Measurements from ENCODE around the gene FKBP15.
"Not testable (repeated sequence)": the region's sequence is repeated elsewhere in the genome, so short reads cannot be mapped to it uniquely, and the experiment has no call there.

FKBP15 gene

DNA sequence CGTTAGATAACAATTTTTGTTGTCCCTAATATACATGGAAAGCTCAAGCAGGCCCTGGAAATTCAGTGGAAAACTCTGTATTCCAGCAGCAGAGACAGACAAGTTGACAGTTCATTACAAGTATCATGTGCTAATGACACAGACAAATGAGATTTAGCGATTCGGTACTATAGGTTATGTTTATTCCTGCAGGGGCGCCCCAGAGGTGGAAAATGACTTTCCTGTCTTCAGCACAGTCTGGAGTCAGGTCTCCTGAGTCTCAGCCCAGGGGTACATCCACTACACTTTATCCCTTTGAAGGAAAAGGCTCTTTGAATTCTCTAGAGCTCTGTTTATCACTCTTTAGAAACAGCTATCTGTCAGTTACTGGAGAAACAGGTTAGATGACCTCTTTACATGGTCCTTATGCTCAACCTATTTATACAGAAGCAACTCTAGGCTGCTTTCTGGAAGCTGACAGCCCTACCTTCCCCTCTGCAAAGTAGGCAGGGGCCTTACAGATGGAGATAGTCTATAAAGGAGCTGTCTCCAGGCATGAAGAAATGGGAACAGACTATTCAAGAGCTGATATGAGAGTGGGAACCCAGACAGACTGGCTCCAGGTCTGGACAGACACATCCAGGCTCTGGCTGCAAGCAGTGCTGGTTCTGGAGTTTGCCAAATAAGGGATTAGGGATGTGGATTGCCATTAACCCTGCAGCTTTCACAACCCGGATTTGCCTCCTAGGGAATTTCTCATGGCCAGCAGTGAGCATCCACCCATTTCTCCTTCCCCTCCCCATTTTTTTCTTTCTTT, 77.4 kb downstream of the FKBP15 start:
- H3K4me2 ChIP-seq (ENCODE audit: low read length): no peak overlapping the region
- no peaks in the 10 kb centered on the region for H3K9me3 ChIP-seq (ENCODE audit: insufficient read depth, low read length)
- no peak overlapping the region for H3K9ac ChIP-seq (ENCODE audit: low read length)
- TF ChIP-seq, protein P1, sequence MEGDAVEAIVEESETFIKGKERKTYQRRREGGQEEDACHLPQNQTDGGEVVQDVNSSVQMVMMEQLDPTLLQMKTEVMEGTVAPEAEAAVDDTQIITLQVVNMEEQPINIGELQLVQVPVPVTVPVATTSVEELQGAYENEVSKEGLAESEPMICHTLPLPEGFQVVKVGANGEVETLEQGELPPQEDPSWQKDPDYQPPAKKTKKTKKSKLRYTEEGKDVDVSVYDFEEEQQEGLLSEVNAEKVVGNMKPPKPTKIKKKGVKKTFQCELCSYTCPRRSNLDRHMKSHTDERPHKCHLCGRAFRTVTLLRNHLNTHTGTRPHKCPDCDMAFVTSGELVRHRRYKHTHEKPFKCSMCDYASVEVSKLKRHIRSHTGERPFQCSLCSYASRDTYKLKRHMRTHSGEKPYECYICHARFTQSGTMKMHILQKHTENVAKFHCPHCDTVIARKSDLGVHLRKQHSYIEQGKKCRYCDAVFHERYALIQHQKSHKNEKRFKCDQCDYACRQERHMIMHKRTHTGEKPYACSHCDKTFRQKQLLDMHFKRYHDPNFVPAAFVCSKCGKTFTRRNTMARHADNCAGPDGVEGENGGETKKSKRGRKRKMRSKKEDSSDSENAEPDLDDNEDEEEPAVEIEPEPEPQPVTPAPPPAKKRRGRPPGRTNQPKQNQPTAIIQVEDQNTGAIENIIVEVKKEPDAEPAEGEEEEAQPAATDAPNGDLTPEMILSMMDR (IDR thresholded peaks at IDR 0.05; ENCODE audit: low read depth, low read length): no peak
- no peak for TF ChIP-seq EZH2phosphoT487 (IDR thresholded peaks at IDR 0.05; ENCODE audit: low read depth)
- peaks cover 33% of the 10 kb centered on the region for H3K27me3 ChIP-seq (ENCODE audit: low read depth, low read length)
- H3K4me1 ChIP-seq (ENCODE audit: low read length): no peaks in the 10 kb centered on the region
- no peaks in the 10 kb centered on the region for H4K20me1 ChIP-seq (ENCODE audit: insufficient read depth, low read length)
- H3K27ac ChIP-seq (ENCODE audit: low read length): no peak overlapping the region
- no peaks in the 10 kb centered on the region for H3K79me2 ChIP-seq (ENCODE audit: low read length)
- H2AFZ ChIP-seq (ENCODE audit: low read depth, low read length): no peak overlapping the region
- no peaks in the 10 kb centered on the region for H3K36me3 ChIP-seq (replicated peaks; ENCODE audit: low read depth, low read length)
- no peak overlapping the region for H3K4me3 ChIP-seq (ENCODE audit: low read length)

DNA sequence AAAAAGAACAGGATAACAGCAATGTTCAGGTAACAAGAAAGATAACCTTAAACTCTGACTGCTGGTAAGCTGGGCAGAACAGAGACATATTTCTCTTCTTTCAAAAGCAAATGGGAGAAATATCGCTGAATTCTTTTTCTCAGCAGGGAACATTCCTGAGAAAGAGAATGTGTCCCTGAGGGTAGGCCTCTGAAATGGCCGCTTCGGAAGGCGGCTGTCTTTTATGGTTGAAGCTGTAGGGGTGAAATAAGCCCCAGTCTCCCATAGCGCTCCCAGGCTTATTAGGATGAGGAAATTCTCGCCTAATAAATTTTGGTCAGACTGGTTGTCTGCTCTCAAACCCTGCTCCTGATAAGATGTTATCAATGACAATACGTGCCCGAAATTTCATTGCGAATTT, 80.2 kb downstream of the FKBP15 start:
- H3K4me1 ChIP-seq (ENCODE audit: low read length); H2AFZ ChIP-seq (ENCODE audit: low read depth, low read length); H3K9me3 ChIP-seq (ENCODE audit: insufficient read depth, low read length); H4K20me1 ChIP-seq (ENCODE audit: insufficient read depth, low read length); H3K9ac ChIP-seq (ENCODE audit: low read length); H3K27ac ChIP-seq (ENCODE audit: low read length); H3K4me2 ChIP-seq (ENCODE audit: low read length); H3K79me2 ChIP-seq (ENCODE audit: low read length); H3K4me3 ChIP-seq (ENCODE audit: low read length); H3K36me3 ChIP-seq (replicated peaks; ENCODE audit: low read depth, low read length): not testable (repeated sequence)
- peaks cover 33% of the 10 kb centered on the region for H3K27me3 ChIP-seq (ENCODE audit: low read depth, low read length)

DNA sequence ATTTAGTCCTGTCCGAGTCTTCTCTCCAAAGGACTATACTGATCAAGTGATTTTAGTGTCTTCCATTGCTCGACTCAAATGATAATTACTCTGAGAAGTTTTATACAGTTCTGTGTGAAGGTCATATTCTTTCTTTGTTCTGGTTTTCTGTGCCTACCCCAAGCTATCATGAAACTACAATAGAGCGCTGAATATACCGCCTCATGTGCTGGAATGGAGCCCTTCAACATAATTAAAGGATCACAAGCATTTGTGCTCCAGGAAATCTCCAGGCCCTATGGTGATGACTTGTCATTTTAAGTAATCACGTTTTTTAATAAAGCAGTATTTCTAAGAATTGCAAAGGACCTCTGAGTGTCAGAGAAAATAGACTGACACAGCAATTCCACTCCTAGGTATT, 81.1 kb downstream of the FKBP15 start:
- Histone ChIP-seq H3K4me3 (ENCODE audit: low read length) (no peak overlapping the region), H3K4me1 (ENCODE audit: low read length) (no peaks in the 10 kb centered on the region), H3K27me3 (ENCODE audit: low read depth, low read length) (peaks cover 24% of the 10 kb centered on the region), H3K4me2 (ENCODE audit: low read length) (no peak overlapping the region), H3K9ac (ENCODE audit: low read length) (no peak overlapping the region), H4K20me1 (ENCODE audit: insufficient read depth, low read length) (no peaks in the 10 kb centered on the region), H2AFZ (ENCODE audit: low read depth, low read length) (no peak overlapping the region), H3K27ac (ENCODE audit: low read length) (no peak overlapping the region), H3K36me3 (replicated peaks; ENCODE audit: low read depth, low read length) (no peaks in the 10 kb centered on the region), H3K9me3 (ENCODE audit: insufficient read depth, low read length) (no peaks in the 10 kb centered on the region), H3K79me2 (ENCODE audit: low read length) (no peaks in the 10 kb centered on the region)
- no peak for TF ChIP-seq EZH2phosphoT487 (IDR thresholded peaks at IDR 0.05; ENCODE audit: low read depth)
- TF ChIP-seq, protein P1 (IDR thresholded peaks at IDR 0.05; ENCODE audit: low read depth, low read length): no peak

DNA sequence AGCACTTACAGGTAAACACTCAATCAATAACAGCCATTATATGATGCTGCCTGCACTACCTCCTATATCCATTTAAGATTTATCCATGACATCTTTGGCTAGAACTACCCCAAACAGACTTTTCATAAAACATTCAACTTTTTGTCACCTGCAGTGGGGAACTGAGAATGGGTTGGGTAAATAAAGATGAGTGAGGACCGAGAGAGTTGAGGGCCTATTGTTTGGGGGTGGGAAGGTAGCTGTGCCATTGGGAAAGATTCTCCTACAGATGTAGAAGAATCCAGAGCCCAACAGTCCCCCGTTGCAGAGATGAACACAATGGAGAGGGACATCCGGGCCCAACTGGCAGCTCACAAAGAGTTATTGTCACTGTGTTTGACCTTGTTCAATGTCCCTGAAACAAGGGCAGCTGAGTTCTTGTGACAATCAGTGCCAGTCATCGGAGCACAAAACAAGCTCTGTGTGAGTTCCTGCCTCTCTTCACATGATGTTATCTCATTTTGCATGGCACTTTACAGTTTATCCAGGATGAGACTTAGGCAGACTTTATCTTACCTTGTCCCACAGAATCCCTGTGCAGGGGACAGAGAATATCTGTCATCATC, 81.8 kb downstream of the FKBP15 start:
- H3K9ac ChIP-seq (ENCODE audit: low read length): no peak overlapping the region
- no peaks in the 10 kb centered on the region for H3K36me3 ChIP-seq (replicated peaks; ENCODE audit: low read depth, low read length)

More for the DNA sequence above, 81.8 kb downstream of the FKBP15 start:
- Histone ChIP-seq H3K4me1 (ENCODE audit: low read length) (no peaks in the 10 kb centered on the region), H3K9me3 (ENCODE audit: insufficient read depth, low read length) (no peaks in the 10 kb centered on the region), H3K4me2 (ENCODE audit: low read length) (no peak overlapping the region), H3K27me3 (ENCODE audit: low read depth, low read length) (peaks cover 19% of the 10 kb centered on the region; the same call in 1 of the 2 replicates), H3K27ac (ENCODE audit: low read length) (no peak overlapping the region), H3K79me2 (ENCODE audit: low read length) (no peaks in the 10 kb centered on the region), H4K20me1 (ENCODE audit: insufficient read depth, low read length) (no peaks in the 10 kb centered on the region), H2AFZ (ENCODE audit: low read depth, low read length) (no peak overlapping the region), H3K4me3 (ENCODE audit: low read length) (no peak overlapping the region)
- TF ChIP-seq, protein P1 (IDR thresholded peaks at IDR 0.05; ENCODE audit: low read depth, low read length): no peak
- no peak for TF ChIP-seq EZH2phosphoT487 (IDR thresholded peaks at IDR 0.05; ENCODE audit: low read depth)
